NCI-H524 (cell line): Measurements from ENCODE around the gene EZH1.

Experiments
- DNase-seq, 2 experiments: peaks; one replicate each; lab custom pipeline; 2025; lab: John Stamatoyannopoulos, UW

The EZH1 gene

GRCh38 chr17:42744806-42745617 lies at the start of gene EZH1:
Gene EZH1, minus strand, starts transcription at chr17:42745040. Its CDS starts 16,099 bp downstream, at chr17:42728941.
- peak; percentile 95 to 98 for DNase-seq

DNA sequence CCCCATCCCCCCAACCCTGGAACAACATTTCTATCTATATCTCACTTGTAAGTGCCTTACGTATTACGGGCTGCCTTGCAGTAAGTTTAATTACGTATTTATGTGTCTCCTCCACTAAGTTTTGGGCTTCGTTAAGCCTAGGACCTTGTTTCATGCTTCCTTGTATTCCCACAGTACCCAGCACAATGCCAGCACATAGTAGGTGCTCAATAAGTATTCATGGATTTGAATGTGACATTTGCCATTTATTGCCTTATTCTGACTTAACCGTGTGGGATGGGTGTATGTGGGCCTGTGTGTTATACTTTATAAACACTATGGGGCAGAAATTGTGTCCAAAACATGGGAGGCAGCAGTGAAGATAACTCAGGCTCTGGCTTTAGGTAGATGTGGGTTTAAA lies 47.7 kb upstream of the EZH1 start:
- no peak for DNase-seq

DNA sequence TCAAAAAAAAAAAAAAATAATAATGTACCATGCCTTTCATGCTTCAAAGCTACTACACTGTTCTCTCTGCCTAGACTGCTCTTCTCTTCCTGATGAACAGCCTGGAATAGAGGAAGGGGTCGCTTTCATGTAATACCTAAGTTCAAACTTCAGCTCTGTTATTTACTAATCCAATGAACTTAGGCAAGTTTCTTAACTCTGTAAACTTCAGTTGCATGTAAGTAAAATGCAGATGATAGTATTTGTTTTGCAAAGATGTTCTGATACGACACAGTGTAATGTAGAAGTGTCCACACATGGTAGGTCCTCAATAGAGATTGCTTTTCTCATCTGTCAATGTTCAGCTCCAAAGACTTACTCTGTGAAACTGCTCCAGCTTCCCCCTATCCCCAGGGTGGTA lies 47.1 kb upstream of the EZH1 start:
- DNase-seq: no peak

DNA sequence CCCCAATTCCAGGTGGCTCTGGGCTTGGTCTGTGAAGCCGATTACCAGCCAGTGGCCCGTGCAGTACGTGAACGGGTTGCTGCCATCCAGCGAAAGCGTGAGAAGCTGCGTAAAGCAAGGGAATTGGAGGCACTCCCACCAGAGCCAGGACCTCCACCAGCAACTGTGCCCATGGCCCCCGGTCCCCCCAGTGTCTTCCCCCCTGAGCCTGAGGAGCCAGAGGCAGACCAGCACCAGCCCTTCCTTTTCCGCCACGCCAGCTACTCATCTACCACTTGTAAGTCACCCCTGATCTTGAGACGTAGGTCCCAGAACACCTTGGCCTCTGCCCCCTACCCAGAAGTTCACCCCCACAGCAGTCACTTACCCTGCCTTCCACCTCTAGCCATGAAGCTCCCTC lies 42.4 kb upstream of the EZH1 start:
- no peak for DNase-seq

DNA sequence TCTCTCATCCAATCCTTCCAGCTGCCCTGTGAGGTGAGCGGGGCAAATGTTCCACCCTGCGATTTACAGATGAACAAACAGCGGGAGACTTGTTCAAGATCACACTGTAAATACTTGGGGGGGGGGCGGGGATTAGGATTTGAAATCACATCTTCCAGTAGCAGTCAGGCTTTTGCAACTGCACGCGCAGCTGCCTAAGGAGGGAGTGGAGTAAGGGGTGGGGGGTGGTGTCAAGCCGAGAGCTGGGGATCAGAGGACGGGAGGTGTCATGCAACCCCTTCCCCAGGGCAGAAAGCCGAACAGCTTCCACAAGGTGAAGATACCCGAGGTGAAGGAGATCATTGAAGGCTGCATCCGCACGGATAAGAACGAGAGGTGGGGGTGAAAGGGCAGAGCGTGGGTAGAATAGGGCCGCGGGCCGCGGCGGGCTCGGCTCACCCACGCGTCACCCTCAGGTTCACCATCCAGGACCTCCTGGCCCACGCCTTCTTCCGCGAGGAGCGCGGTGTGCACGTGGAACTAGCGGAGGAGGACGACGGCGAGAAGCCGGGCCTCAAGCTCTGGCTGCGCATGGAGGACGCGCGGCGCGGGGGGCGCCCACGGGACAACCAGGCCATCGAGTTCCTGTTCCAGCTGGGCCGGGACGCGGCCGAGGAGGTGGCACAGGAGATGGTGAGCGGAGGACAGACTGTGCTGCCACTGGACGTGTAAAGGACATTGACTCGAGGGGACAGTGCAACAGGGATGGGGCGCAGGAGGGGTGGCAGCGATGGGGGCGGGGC lies 40.2 kb upstream of the EZH1 start:
- DNase-seq: no peak

DNA sequence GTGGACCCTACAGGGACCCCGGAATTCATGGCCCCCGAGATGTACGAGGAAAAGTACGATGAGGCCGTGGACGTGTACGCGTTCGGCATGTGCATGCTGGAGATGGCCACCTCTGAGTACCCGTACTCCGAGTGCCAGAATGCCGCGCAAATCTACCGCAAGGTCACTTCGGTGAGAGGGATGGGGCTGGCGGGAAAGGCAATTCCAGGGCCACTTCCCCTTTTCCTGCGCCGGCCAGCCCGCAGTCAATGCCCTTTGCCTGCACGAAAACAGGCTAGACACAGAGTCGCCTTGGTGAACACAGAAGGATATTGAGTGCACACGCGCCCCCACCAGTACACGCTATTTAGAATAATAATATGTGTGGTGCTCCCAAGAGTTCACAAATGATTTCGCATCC lies 39.6 kb upstream of the EZH1 start:
- no peak for DNase-seq

DNA sequence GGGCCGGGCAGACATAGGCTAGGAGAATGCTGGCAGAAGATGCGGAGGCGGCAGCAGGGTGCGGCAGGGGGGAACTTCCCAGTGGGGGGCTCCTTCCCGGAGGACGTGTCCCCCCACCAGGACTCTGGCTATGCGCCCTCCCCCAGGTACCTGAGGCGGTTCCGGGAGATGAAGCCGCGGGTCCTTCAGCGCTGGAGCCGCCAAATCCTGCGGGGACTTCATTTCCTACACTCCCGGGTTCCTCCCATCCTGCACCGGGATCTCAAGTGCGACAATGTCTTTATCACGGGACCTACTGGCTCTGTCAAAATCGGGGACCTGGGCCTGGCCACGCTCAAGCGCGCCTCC lies 38.9 kb upstream of the EZH1 start:
- no peak for DNase-seq

DNA sequence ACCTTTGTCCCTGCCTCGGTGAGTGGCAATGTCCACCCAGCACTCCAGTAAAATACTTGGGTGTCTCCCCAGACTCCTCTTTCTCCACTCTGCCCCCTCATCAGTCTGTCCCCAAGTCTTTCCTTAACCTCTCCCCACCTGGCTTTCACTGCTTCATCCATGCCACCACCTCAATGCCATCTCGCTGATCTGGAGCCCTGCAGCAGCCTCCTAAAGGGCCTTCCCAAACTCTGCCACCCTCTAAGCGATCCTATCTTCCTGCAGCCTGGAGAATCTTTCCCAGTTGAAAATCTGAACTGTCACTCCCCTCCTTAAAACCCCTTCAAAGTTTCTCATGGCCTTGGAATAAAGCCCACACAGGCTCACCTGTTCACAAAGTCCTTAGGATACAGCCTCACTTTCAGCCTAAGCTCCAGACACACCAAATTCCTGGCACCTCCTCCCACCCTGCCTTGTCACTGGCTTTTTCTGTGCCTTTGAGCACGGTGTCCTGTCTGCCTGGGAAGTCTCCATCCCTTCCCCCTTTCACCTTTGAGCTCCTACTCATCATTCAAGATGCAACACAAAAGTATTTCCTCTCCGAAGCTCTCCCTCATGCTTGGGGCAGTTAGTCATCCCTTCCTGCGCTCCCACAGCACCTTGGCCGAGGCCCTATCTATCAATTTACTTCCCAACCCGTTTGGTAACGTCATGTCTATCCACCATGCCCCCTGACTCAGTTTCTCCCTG lies 38.4 kb upstream of the EZH1 start:
- no peak for DNase-seq

GRCh38 chr17:42782166-42783061 lies 37.6 kb upstream of the EZH1 start:
- DNase-seq: no peak

DNA sequence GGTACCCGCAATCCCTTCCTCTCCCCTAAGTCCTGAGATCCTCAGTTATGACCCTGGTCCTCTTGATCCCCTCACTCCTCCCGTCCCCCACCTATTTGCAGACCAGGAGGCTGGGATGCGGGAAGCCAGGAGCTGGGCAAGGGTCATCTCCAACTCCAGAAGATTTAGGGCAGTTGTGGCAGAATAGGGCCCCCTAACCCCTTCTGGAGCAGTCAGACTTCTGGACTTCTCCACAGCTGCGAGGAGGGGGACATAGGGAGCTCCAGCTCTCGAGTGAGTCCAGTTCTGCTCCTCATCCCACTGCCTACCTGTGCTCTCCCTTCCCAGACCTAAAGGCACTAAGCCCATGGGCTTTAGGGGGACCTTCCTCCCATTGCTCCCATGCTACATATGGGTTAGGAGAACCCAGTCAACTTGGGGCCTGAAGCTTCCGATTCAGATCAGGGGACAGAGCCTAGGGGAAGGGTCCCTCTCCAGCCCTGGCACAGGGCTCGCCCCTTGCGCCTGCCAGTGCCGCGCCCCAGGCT lies 36.9 kb upstream of the EZH1 start:
- no peak for DNase-seq

DNA sequence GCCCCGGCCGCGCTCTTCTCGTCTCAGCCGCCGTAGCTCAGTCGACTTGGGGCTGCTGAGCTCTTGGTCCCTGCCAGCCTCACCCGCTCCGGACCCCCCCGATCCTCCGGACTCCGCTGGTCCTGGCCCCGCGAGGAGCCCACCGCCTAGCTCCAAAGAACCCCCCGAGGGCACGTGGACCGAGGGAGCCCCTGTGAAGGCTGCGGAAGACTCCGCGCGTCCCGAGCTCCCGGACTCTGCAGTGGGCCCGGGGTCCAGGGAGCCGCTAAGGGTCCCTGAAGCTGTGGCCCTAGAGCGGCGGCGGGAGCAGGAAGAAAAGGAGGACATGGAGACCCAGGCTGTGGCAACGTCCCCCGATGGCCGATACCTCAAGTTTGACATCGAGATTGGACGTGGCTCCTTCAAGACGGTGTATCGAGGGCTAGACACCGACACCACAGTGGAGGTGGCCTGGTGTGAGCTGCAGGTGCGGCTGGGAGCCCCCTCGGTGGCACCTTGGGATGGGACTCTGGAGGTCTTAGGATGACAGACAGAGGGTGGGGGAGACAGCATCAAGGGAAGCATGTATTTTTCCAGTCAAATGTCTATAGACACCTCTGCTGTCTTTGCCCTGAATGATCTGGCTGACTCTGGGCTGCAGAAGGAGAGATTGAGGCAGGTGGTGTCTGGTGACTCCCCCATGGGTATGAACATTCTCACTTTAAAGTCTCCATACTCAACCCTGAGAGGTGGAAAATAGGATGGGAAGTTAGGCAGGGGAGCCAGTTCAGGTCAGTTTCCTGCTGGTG lies 36.2 kb upstream of the EZH1 start:
- DNase-seq: no peak

DNA sequence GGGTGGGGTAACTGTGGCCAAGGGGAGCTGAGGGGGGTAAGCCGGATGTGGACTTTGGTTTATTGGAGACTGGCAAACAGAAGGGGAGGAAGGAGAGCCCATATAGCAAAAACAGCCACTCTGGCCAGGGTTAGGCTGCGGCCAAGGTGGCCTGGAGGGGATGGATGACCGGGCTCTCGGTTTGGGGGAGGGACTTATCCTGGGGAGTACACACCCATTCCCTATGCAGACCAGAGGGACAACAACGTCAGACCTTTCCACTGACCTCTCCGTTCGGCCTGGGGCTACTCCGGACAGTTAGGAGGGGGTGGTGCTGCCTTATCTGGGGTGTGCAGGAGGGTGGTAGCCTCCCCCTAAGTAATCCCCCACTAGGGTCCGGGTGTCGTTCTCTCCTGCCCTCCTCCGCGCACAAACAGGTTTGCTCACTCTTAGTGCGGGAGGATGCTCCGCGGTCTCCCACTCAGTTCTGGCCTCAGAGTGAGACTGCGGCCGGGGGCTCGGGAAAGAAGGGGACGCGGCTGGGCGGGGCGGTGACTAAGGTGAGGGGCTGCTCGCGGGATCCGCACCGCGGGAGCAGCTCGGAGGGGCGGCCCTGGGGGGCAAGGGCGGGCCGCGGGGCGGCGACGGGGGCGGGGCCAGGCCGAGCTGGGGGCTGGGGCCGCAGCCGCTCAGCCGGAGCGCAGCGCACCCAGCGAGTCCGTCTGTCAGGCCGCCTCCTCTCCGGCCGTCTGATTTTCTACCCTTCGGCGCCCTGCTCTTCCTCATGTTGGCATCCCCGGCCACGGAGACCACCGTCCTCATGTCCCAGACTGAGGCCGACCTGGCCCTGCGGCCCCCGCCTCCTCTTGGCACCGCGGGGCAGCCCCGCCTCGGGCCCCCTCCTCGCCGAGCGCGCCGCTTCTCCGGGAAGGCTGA lies 35.4 kb upstream of the EZH1 start, which contains the start of gene WNK4:
WNK4 (plus strand) TSS at position 675 of the 915 bp plus-strand sequence; CDS start at position 764, 89 bp downstream.
- DNase-seq: peak; percentile 39 to 41

GRCh38 chr17:42779304-42779935 lies 34.6 kb upstream of the EZH1 start:
- peak in 1 of 2 experiments; percentile 69 for DNase-seq

GRCh38 chr17:42778570-42778969 lies 33.7 kb upstream of the EZH1 start:
- no peak for DNase-seq

DNA sequence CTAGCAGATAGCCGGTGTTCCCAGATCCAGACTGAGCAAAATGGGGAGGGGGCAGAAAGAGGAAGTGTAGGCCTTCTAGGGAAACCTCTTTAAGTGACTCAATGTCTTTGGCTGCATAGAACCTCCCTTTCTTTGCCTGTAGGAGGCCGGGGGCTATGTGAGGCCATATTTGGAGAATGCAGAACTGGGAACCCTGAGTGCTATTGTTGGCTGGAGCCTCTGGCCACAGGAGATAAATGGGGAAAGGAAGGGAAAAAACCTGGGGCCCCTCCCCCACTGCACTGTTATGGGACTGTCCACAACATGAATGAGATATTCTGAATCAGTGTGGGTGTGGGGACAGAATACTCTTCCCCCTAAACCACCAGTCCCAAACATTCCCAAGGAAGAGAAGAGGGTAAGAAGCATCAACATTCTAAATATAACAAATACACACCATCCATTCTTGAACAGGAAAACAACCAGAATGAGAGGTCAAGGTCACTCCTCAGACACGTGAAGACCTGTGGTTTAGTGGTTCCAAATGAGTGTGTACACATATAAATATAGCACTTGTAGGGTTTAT lies 30.8 kb upstream of the EZH1 start:
- no peak for DNase-seq

DNA sequence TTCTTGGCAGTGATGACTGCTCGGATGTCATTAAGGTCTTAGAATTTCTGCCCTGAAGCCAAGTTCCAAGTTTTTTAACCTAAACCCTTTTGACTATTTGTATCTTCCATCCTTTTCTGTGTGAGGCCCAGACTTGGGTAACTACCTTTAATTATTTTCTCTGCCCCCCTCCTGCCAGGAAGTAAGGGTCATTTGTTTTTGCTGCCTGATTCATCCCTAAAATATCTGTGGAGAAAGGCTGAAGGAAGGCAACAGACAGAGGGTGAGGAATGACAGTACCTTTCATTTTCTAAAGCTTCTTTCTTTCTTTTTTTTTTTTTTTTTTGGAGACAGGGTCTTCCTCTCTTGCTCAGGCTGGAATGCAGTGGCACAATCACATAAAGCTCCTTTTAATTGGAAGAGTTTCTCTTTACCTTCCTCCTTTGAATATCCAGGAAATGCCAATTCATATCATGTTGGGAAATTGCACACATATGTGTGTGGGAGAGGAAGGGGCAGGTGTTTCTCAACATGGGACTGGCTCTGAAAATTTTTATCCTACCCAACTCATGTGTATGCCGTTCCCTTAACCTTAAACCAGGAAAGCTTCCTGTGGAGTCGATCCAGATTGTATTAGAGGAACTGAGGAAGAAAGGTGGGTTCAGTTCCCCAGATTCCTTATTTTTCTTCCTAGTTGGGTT lies 29.4 kb upstream of the EZH1 start:
- DNase-seq: no peak

DNA sequence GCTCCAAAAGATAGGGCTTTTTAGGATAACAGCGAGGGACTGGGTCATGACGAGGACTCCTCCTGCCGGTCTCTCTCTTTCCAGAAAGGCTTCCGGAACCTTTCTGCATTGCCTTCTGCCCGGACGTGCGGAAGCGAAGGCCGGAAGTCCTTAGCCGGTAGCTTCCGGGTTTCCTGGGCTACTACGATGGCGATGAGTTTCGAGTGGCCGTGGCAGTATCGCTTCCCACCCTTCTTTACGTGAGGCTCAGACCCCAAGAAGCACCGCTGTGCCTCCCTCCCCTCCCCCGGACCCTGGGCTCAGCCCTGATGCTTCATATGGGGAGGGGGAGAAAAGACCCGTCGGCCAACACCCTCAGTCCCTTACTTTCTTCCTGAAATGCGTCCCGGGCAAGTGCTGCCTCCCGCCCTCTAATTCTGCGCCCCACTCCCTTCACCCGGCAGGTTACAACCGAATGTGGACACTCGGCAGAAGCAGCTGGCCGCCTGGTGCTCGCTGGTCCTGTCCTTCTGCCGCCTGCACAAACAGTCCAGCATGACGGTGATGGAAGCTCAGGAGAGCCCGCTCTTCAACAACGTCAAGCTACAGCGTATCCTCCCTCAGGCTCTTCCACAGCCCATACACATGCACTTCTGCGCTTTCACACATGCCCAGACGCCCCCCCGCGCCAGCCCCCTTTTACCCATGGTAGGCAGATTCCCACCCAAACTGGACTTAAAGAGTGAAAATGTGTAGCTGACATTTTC lies 28.6 kb upstream of the EZH1 start, which contains the start of gene VPS25:
VPS25 (plus strand) TSS at position 160 of the 746 bp plus-strand sequence; CDS start at position 187, 27 bp downstream.
- DNase-seq: peak; percentile 73 to 86
